ENCODE data around the gene BTD. TPM values are rescaled to one million over a fixed set of nuclear protein-coding genes. Genes with fewer than 3 reads are reported as not detected.

BTD gene
- total RNA-seq, 4 donors from 2014 or later: 20.5 to 53.9 (median 44.6) TPM

DNA sequence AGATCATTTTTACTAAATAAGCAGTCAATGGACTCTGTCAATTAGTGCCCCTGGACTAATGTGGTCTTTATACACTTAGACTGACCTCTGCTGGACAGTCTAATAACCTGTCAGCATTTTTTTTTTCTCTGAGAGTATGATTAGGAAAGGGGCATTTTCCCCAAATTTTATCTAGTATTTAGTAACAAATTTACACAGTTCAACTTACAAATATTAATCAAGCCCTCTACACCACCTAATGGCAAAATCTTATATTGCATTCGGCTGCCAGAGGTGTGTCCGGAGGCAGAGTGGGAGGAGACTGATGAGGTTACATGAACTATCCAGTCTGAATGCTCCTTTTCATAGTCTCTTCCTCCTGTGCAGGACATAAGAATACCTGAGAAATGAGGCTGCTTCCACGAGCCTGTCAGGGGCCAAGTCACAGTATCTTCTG is 44.0 kb upstream of the BTD start:
- peak; percentile 61 for ATAC-seq
- Histone ChIP-seq H3K27me3 (no peaks in the 10 kb centered on the region), H3K9me3 (no peaks in the 10 kb centered on the region), H3K4me1 (peaks cover 0 to 17% (median 0%) of the 10 kb centered on the region in 3 donors), H3K36me3 (peaks cover 0 to 55% of the 10 kb centered on the region in 2 donors), H3K27ac (no peak overlapping the region), H3K4me3 (no peak overlapping the region)
- TF ChIP-seq, protein P1, sequence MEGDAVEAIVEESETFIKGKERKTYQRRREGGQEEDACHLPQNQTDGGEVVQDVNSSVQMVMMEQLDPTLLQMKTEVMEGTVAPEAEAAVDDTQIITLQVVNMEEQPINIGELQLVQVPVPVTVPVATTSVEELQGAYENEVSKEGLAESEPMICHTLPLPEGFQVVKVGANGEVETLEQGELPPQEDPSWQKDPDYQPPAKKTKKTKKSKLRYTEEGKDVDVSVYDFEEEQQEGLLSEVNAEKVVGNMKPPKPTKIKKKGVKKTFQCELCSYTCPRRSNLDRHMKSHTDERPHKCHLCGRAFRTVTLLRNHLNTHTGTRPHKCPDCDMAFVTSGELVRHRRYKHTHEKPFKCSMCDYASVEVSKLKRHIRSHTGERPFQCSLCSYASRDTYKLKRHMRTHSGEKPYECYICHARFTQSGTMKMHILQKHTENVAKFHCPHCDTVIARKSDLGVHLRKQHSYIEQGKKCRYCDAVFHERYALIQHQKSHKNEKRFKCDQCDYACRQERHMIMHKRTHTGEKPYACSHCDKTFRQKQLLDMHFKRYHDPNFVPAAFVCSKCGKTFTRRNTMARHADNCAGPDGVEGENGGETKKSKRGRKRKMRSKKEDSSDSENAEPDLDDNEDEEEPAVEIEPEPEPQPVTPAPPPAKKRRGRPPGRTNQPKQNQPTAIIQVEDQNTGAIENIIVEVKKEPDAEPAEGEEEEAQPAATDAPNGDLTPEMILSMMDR (IDR thresholded peaks at IDR 0.05): peak; percentile 40 to 66 (median 60)
- TF ChIP-seq POLR2AphosphoS5 (IDR thresholded peaks at IDR 0.05): no peak
- WGBS, 2 donors (ENCODE audit: low coverage in 1 of 2): 0% methylated on average over 2 to 3 of the region's 3 CpGs

DNA sequence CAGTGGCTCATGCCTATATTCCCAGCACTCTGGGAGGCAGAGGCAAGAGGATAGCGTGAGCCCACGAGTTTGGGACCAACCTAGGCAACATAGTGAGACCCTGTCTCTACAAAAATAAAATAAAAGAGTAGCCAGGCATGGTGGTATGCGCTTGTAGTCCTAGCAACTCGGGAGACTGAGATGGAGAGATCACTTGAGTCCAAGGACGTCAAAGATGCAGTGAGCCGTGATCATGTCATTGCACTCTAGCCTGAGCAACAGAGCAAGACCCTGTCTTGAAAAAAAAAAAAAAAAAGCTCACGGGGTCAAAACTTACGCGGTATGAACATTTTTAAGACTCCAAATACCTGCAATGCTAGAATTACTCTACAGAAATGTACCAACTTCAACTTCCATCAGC is 43.0 kb upstream of the BTD start:
- peaks cover 4 to 56% of the 10 kb centered on the region in 2 donors for H3K36me3 ChIP-seq
- H3K4me1 ChIP-seq: peaks cover 0 to 17% (median 0%) of the 10 kb centered on the region in 3 donors
- H3K4me3 ChIP-seq: no peak overlapping the region
- TF ChIP-seq EP300 (IDR thresholded peaks at IDR 0.05): no peak
- no peak for TF ChIP-seq POLR2AphosphoS5 (IDR thresholded peaks at IDR 0.05)
- TF ChIP-seq, protein P1 (IDR thresholded peaks at IDR 0.05): no peak
- no peak for TF ChIP-seq POLR2A (IDR thresholded peaks at IDR 0.05)
- ATAC-seq: no peak
- no peaks in the 10 kb centered on the region for H3K27me3 ChIP-seq
- 72 to 83% methylated on average over 8 to 9 of the region's 9 CpGs for WGBS, 2 donors (ENCODE audit: low coverage in 1 of 2)
- H3K9me3 ChIP-seq: no peaks in the 10 kb centered on the region
- no peak overlapping the region for H3K27ac ChIP-seq

DNA sequence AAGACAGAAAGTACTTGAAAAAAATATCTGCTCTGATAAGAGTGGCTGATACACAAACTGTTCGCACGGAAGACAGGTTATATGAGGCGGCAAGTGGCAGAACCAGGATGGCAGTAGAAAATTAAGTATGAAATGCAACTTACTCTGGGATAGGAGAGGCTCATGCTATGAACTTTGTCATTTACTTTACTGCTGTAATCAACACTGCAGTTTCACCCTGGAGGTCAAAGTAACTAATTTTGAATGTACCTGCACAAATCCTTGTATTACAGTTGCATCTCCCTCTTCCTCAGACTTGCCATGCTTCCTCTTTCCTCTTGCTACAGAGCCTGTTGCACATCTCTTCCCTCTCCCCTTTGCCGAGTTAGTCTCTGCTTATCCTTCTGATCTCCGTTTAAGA is 39.0 kb upstream of the BTD start:
- Histone ChIP-seq H3K9me3 (no peaks in the 10 kb centered on the region), H3K27me3 (no peaks in the 10 kb centered on the region), H3K4me1 (peaks cover 0 to 11% (median 0%) of the 10 kb centered on the region in 3 donors), H3K27ac (no peak overlapping the region), H3K4me3 (no peak overlapping the region), H3K36me3 (peaks cover 11 to 84% of the 10 kb centered on the region in 2 donors)
- ATAC-seq: no peak
- TF ChIP-seq POLR2AphosphoS5 (IDR thresholded peaks at IDR 0.05) (no peak), POLR2A (IDR thresholded peaks at IDR 0.05) (no peak), EP300 (IDR thresholded peaks at IDR 0.05) (no peak)
- TF ChIP-seq, protein P1 (IDR thresholded peaks at IDR 0.05): no peak
- 77 to 92% methylated on average over 5 of the region's 5 CpGs for WGBS, 2 donors (ENCODE audit: low coverage in 1 of 2)

DNA sequence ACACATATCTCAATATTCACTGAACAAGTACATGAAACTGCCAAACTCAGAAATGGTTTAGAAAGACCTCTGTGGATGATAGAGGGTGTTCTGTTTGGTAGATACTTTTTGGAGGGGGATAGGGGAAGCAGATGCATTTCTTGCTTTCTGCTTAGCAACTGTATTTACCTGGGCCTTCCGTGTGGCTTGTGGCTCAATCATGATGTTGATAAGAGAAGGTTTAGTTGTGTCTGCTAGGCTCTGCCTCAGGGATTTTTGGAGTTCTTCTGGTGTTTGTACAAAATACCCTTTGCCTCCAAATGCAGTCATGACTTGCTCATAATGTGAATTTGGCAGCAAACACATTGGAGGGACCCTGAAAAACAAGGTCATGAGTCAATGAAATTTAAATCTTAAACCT is 38.4 kb upstream of the BTD start:
- H3K36me3 ChIP-seq: peaks cover 12 to 91% of the 10 kb centered on the region in 2 donors
- TF ChIP-seq EP300 (IDR thresholded peaks at IDR 0.05) (no peak), POLR2A (IDR thresholded peaks at IDR 0.05) (no peak), POLR2AphosphoS5 (IDR thresholded peaks at IDR 0.05) (no peak)
- TF ChIP-seq, protein P1 (IDR thresholded peaks at IDR 0.05): no peak

DNA sequence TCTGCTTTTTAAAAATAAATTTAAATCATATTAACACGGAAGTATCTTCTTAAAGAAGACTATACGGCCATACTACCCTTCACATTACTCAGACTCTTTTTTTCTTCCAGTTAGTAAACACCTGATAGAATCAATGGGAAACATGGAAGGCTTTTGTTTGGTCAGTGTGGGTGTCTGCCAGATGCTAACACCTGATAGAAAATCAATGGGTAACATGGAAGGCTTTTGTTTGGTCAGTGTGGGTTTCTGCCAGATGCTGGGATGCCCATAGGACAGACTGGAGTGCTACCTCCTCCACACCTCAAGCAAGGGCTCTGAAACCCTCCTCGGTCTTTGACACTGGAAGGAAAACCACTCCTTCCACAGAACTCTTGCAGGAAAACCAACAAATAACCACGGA is 29.4 kb upstream of the BTD start:
- H3K9me3 ChIP-seq: no peaks in the 10 kb centered on the region
- TF ChIP-seq EP300 (IDR thresholded peaks at IDR 0.05) (no peak), POLR2AphosphoS5 (IDR thresholded peaks at IDR 0.05) (no peak), POLR2A (IDR thresholded peaks at IDR 0.05) (no peak)
- TF ChIP-seq, protein P1 (IDR thresholded peaks at IDR 0.05): no peak
- no peak for ATAC-seq
- H3K4me3 ChIP-seq: no peak overlapping the region
- H3K4me1 ChIP-seq: no peaks in the 10 kb centered on the region
- H3K27ac ChIP-seq: no peak overlapping the region
- peaks cover 4 to 77% of the 10 kb centered on the region in 2 donors for H3K36me3 ChIP-seq
- no peaks in the 10 kb centered on the region for H3K27me3 ChIP-seq
- 87 to 94% methylated on average over 4 of the region's 4 CpGs for WGBS, 2 donors (ENCODE audit: low coverage in 1 of 2)

More for the DNA sequence above, 38.4 kb upstream of the BTD start:
- Histone ChIP-seq H3K9me3 (no peaks in the 10 kb centered on the region), H3K4me1 (peaks cover 0 to 8% (median 0%) of the 10 kb centered on the region in 3 donors), H3K27me3 (no peaks in the 10 kb centered on the region), H3K4me3 (no peak overlapping the region), H3K27ac (no peak overlapping the region)
- WGBS, 2 donors (ENCODE audit: low coverage in 1 of 2): 67 to 86% methylated on average over 1 of the region's 1 CpG
- ATAC-seq: no peak
